Fibroblast of lung (primary cell): ENCODE results near the gene INTS6.

Experiments used
- EZH2 ChIP-seq: IDR thresholded peaks from 2 replicates; pipeline ENCODE4 v1.5.1; 2012; ENCODE audit warnings: low read length, control low read depth, mild to moderate bottlenecking; ENCODE audit errors: missing control alignments
- TF ChIP-seq, protein P1 (sequence below), 2 donors: IDR thresholded peaks in 1 of 2; conservative IDR thresholded peaks in 1 of 2; 1 replicate in 1 of 2; 2 replicates in 1 of 2; pipeline ENCODE4 v1.5.1; 2011 to 2012; ENCODE audit warnings: low read length in 2 of 2, control low read depth in 1 of 2, inconsistent platforms in 1 of 2, low read depth in 1 of 2, mild to moderate bottlenecking in 1 of 2

DNA sequence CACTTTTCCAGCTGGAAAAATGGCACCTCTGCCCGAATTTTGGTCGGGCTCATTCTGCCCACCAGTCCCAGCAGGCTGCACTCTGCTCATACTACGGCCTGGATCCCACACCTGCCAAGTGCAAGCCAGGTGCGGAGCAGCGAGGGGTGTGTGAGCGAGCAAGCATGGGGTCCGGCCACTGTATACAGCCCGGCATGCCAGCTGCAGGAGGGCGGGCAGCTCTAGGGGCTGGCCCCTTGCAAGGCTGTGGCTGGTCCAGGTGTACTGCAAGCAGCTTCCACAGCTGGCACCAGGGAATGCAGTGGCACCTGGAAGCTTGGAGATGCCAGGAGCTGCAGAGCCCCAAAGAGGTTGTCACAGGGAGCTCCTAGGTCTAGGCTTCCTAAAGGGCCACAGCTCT lies 2.7 kb upstream of the INTS6 start:
- TF ChIP-seq, protein P1, sequence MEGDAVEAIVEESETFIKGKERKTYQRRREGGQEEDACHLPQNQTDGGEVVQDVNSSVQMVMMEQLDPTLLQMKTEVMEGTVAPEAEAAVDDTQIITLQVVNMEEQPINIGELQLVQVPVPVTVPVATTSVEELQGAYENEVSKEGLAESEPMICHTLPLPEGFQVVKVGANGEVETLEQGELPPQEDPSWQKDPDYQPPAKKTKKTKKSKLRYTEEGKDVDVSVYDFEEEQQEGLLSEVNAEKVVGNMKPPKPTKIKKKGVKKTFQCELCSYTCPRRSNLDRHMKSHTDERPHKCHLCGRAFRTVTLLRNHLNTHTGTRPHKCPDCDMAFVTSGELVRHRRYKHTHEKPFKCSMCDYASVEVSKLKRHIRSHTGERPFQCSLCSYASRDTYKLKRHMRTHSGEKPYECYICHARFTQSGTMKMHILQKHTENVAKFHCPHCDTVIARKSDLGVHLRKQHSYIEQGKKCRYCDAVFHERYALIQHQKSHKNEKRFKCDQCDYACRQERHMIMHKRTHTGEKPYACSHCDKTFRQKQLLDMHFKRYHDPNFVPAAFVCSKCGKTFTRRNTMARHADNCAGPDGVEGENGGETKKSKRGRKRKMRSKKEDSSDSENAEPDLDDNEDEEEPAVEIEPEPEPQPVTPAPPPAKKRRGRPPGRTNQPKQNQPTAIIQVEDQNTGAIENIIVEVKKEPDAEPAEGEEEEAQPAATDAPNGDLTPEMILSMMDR (conservative IDR thresholded peaks at IDR 0.05 in 1 of 2, IDR thresholded peaks at IDR 0.05 in 1 of 2; ENCODE audit: low read depth in 1 of 2, low read length in 2 of 2), result no peak
- no peak for TF ChIP-seq EZH2
